Left ventricle myocardium superior (tissue), 1 donor: ENCODE measurements around the gene PDE9A. TPM values are rescaled to one million over a fixed set of nuclear protein-coding genes. Genes with fewer than 3 reads are reported as not detected.

Experiments used
- ATAC-seq: fragments of 200-7000 bp; cut with Tn5 transposase; one replicate; pipeline ENCODE4 v1.9.1; 2020; ENCODE audit warnings: mild to moderate bottlenecking, moderate library complexity
- DNase-seq: peaks from one replicate; pipeline ENCODE4 v3.0.0-alpha.2; 2020
- intact Hi-C: fragments of 100-400 bp; cut with micrococcal nuclease; formaldehyde crosslinking; loops from one replicate; pipeline ENCODE4 v1.11.0; 2022
- total RNA-seq: library from RNA; stranded (reverse); fragmentation: NEBNext Ultra II Directional; extraction: Animal tissue kit (Norgen Biotek cat#: 25700); gene quantifications from one replicate; pipeline ENCODE4 v1.2.1, GENCODE V29; 2021
- donor health status: DM: no; HTN: yes; CAD: no; lungs with severe emphysema.

Gene PDE9A
- total RNA-seq, 1 donor from 2014 or later: 4.1 TPM

DNA sequence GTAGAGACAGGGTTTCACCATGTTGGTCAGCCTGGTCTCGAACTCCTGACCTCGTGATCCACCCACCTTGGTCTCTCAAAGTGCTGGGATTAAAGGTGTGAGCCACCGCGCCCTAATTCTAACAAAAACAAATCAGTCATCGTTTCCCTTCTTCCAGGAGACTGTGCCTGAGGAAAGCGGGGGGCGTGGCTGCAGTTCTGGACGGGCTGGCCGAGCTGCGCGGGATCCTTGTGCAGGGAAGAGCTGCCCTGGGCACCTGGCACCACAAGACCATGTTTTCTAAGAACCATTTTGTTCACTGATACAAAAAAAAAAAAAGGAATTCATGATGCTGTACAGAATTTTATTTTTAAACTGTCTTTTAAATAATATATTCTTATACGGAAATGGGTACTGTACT, 121.7 kb downstream of the PDE9A start:
- DNase-seq (no peak), ATAC-seq (no peak)
- intact Hi-C loops: no loop called here

DNA sequence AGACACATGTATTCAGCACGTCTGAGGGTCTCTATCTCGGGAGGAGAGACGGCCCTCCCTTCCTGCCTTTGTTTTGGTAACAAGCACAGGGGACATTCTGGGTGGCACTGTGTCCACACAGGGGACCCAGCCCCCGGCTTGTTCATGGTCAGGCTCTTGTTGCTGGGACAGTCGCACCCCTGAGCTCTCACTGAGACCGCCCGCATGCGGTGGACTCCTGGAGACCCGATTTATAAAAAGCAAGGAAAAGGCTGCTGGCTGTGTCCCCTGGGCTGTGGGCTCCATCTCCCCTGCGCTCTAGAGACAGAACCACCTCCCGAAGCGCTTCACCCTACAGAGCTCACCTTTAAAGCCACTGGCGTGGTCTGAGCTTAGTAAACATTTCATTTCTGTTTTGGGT, 122.5 kb downstream of the PDE9A start:
- ATAC-seq (no peak), DNase-seq (no peak)
- intact Hi-C loops: no loop called here

DNA sequence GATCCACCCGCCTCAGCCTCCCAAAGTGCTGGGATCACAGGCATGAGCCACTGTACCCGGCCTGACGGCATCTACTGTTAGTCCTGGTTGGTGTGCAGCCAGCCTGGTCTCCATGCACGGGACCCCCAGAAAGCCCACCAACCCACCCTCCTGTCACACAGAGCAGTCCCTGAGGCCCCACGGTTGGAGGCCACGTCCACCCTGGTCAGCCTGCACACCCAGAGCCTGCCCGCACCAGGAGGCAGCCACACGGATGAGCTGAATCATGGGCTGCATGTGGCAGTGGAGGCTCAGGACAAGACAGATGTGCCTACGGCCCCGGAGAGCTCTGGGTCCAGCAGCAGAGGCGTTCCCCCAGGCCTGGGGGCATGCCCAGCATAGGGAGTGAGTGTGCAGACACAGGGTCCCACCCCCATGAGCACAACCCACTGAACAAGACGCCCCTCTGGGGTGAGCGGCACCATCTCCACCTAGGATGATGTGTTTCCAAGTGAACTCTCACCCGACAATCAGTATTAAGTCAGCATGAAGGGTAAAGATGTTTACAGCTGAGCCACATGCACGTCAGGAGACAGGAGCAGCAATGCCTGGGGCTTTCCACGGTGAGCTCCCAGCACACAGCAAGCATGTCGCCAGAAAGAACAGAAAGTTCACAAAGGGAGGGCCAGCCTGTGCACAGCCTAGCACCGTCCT, 123.8 kb downstream of the PDE9A start:
- no peak for ATAC-seq

DNA sequence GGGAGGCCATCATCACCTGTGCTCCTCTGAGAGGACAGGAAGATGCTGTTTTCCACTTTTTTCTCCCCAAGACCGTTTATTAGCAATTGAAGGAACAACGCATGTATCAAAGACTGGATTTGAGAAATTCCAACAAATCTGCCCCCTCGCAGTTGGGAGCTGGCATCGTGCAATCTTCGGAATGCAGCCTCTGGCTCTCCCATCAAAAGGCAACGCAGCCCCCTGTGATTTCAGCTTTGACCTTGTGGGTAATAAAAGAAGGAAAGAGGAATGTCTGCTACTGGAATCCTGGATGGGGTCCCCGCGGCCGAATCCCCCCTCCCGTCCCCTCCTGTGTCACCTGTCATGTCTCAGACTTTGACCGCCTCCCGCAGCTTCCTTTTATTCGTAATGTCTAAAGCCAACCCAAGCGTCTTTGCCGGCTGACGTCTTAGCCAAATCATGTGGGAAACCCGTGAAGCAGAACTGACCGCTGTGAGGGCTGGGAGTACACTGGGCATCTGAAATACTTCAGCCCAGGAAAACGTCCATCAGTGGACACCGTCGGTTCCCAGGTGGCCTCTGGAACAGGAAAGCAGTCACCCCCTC, 124.4 kb downstream of the PDE9A start:
- intact Hi-C loops: no loop called here
- DNase-seq (no peak), ATAC-seq (no peak)

More for the DNA sequence above, 123.8 kb downstream of the PDE9A start:
- intact Hi-C loops: no loop called here
- DNase-seq: no peak

DNA sequence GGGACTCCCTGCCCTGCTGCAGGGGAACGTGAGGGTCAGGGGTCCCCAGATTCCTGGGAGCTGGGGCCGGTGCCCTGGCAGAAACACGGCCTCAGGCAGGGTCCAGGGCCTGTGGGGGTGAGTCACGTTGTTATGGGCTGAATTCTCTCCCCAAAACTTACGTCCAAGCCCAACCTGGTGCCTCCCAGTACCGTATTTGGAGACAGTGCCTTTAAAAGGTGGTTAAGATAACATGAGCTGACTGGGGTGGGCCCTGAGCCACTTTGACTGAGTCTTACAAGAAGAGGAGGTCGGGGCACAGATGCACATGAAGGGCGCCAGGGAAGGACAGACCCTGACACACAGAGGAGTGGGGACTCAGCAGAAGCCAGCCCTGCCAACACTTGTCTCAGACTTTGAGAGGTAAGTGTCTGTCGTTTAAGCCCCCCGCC, 126.0 kb downstream of the PDE9A start:
- intact Hi-C loops: no loop called here
- ATAC-seq: no peak
- no peak for DNase-seq

DNA sequence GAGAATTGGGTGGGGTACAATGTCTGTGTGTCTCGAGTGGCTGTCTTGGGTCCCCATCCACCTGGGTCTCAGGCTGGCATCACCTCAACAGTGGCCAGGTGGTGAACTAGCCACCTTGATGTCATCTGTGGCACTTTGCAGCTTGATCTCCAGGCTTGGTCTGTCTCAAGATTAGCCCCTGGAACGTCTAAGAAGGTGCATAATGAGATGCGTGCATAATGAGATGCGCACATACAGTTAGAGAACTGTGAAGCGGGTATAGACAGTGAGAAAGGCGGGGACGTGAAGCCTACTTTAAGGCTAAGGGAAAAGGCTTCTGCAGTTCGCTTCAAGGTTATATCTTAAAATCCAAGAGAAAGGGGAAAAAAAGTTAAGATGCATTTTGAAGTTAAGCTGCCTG, 127.2 kb downstream of the PDE9A start:
- no peak for DNase-seq
- intact Hi-C loops: no loop called here
- ATAC-seq: no peak

DNA sequence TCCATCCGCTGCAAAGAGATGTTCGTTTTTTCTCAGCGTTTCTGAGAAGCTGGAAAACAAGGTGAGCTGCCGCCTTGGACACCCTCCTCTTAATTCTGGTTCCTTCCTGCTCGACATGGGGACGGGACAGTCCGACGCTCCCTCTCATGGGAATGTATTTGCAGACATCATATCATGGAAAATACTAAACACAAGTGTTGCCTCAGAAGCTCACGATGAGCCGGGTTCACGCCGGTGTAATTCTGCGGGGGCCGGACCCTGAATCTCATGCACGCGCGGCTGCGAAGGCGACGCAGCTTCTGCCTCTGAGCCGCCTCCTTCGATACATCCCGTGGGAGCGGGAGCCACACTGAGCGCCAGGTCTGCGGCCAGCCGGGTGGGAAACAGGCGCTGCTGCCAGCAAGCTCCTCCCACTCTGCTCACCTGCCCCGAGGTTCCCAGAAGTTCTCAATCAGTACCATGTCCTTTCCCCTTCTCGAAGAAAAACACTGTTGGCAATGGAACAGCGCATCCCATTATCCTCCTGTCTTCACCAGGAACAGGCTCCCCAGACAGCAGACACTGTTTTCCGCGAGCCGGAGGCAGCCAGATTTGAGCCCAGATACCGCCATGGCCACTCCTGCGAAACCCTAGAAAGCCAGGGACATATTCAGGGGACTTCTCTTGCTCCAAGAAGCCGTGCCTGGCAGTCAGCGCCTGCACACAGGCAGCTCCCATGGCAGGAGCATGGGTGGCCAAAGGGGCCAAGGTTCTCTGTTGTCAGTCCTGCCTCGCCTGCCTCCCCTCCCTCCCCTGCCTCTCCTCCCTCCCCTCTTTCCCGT, 127.9 kb downstream of the PDE9A start:
- intact Hi-C loops: no loop called here
- ATAC-seq (peak; percentile 26), DNase-seq (no peak)

DNA sequence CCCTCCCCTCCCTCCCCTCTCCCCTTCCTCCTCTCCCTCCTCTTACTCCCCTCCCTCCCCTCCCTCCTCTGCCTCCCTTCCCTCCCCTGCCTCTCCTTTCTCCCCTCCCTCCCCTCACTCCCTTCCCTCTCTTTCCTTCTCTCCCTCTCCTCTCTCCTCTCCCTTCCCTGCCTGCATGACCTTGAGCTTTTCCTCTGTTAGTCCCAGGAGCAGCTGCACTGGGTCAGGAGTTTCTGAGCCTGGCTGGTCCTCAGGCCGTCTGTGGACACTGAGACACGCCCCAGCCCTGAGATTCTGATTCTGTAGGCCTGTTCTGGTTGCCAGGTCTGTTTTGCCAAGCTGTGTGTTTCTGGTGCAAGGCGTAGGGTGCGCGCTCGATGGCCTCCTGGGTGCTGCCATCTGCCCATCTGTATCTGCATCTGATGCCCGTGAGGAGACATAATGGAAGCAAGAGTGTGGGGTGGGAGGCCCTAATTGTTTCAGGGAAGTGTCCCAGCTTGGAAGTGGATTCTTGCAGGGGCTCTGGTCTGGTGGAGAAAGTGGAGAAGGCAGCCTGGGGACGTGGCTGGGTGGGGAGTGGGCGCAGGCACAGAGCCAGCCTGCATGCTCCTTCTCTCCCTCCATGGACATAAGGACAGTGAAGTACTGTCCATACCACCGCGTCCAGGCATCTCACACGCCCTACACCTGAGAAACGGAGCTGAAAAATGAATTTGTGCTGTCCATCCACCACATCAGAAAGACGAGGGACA, 128.7 kb downstream of the PDE9A start:
- no peak for DNase-seq
- no peak for ATAC-seq
- intact Hi-C loops: no loop called here

DNA sequence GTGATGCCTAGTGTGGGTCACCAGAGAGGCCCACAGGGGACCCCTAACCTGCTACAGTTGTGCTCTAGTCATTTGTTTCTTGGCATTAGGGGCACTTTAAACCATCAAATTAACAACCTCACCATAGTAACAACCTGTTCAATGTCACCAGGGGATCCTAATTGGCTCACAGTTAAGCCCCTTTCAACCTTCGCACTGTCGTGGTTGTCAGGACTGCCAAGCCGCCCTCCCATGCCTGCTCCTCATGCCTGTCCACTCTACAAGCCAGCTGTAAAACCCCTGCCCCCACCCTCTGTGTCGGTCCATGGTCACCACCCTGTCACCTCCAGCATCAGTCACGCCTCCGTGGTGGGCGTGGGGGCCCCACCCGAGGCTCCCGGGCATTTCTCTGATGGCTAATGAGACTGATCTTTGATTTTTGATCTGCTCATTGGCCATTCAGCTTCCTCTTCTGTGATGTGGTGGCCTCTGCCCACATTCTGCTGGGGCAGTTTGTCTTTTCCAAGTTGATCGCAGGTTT, 129.4 kb downstream of the PDE9A start:
- intact Hi-C loops: no loop called here
- ATAC-seq (no peak), DNase-seq (no peak)

DNA sequence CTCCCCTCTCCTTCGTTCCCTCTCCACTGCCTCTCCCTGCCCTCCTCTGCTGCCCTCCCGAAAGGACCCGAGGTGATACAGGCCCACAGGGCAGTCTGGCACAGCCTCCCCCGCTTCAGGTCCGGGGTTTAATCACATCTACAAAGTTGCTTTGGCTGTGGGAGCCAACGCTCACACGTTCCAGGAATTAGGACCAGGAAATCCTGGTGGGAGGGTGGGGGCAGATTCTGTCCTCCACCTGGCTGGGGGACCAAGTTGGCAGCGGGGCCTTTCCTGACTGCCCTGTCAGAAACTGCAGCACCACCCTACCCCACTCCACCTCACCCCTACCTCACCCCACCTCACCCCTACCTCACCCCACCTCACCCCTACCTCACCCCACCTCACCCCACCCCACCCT, 130.9 kb downstream of the PDE9A start:
- intact Hi-C loops: no loop called here
- DNase-seq: no peak
- ATAC-seq: peak; percentile 41

DNA sequence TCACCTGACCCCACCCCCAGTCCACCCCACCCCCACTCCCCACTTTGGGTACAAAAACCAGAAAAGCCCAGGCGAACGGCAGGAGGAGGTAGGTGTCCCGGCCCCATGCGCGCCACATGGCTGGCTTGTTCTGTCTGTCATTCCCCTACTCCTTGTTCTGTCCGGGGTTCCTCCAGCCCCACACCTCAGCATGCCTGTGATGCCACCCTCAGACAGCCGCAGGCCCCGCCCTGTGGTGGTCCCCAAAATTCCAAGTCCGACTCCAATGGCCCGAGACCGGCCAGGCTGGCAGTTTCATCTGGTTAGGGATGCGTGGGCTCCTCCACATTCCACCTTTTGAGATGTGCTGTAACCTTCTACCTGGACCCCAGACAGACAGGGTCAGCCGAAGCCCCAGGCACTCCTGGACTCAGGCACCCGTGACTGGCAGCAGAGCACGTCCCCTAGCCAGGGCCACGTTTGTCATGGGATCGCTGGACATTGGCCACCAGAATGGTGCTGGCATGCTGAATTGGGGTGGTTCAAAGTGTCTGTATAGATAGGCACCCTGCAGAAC, 131.6 kb downstream of the PDE9A start:
- DNase-seq: no peak
- no peak for ATAC-seq
- intact Hi-C loops: no loop called here

DNA sequence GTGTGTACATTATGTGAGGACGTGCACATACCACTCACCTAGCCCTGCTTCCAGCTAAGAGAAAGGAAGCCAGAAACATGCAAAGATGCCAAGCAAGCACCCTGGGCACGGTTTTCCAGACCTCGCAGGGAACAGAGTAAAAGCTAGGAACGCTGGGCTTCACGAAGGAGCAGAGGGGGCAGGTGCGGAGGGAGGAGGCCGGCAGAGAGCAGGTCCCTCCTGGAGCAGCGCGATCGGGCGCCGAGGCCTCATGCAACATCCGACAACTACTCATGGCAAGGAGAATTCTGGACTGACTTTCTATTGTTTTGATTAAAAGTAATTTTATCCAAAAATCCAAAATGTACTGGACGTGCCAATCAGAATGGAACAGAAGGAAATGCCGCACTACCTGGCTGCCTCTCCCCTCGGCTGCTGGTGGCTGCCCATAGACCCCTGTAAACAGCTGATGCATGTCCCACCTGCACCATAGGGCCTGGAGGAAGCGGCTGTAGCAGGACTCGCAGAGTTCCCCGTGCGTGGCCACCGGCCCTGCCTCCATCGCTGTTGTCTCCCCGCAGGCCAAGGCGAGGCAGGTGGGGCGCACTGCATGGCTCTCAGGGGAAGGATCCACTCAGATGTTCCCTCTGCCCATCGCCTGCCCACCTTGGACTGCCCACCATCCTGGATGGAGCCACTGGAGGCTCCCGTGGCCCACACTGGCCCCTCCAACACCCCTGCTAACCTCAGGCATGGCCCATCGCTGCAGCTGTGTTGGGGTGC, 132.4 kb downstream of the PDE9A start:
- intact Hi-C loops: no loop called here
- ATAC-seq (no peak), DNase-seq (no peak)

DNA sequence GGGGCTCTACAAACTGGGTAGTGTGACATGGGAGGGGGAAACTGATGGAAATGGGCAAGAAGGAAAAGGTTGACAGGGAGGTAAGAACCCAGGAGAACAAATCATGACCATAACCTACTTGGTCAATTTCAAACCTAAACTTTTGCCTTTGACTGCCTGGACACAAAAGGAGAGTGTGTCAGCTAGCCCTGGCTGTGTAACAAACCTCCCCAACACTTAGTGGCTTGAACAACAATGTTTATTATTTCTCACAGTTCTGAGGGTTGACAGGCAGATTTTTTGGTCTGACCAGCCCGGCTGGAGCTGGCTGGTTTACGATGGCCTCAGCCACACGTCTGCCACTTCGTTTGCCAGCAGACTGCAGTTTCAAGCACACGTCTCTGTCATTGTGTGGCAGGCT, 133.5 kb downstream of the PDE9A start:
- DNase-seq: no peak
- intact Hi-C loops: no loop called here
- ATAC-seq: no peak

DNA sequence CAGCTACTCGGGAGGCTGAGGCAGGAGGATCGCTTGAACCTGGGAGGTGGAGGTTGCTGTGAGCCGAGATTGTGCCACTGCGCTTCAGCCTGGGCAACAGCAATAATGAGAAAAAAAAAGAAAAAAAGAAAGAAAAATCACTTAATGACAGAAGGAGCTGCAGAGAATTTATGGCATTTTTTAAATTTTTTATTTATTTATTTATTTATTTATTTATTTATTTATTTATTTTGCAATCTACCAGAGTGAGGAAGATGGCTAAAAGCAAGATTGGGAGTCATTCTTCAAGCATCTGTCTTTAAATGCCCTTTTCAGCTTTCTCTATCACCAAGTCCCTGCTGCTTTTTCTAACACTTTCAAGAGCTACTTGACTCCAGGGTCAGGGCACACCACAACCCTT, 134.2 kb downstream of the PDE9A start:
- no peak for DNase-seq
- intact Hi-C loops: no loop called here
- ATAC-seq: no peak

DNA sequence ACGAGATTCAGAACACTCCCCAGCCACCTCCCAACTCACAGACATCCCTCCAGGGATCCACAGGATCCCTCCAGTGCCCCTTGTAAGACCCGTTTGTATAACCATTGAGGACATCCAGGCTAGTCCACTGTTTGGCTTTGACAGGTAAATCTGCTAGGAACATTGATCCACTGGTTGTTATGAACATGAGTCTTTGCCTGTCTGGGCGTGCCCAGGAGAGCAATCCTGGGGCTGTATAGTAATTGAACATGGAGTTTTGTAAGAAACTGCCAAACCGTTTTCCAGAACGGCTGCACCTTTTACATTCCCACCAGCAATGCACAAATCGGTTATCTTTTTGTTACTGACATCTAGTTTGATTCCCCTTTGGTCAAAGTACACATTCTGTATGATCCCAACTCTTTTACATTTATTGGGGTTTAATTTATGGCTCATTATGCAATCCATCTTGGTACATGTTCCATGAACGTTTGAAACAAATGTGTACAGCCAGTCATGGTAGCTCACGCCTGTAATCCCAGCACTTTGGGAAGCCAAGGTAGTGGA, 137.2 kb downstream of the PDE9A start:
- intact Hi-C loops: no loop called here
- DNase-seq (no peak), ATAC-seq (no peak)

DNA sequence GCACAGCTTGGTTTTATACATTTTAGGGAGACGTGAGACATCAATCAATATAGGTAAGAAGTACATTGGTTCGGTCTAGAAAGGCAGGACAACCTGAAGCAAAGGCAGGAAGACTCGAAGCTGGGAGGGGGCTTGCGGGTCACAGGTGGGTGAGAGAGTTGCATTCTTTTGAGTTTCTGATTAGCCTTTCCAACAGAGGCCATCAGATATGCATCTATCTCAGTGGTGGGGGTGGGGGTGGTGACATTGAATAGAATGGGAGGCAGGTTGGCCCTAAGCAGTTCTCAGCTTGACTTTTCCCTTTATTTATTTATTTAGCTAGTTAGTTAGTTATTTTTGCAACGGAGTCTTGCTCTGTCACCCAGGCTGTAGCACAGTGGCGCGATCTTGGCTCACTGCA, 140.4 kb downstream of the PDE9A start:
- intact Hi-C loops: no loop called here
- DNase-seq: no peak
- no peak for ATAC-seq

DNA sequence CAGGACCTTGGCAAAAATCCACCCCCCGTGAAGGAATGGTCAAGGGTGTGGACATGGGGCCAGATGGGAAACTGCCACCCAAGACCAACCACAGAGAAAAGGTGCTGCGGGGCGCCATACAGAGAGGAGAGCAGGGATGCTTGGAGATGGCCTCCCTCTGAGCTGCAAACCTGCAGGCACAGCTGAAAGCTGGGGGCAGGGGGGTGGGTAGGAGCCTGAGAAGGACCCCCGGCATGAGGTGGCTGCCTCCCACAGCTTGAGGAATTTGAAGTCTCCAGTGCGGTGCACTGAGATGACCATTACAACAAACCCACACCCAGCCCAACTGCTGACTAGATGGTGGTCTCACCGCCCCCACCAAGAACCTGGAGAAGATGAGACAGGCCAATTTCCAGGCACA, 141.1 kb downstream of the PDE9A start:
- ATAC-seq (no peak), DNase-seq (no peak)
- intact Hi-C loops: no loop called here

DNA sequence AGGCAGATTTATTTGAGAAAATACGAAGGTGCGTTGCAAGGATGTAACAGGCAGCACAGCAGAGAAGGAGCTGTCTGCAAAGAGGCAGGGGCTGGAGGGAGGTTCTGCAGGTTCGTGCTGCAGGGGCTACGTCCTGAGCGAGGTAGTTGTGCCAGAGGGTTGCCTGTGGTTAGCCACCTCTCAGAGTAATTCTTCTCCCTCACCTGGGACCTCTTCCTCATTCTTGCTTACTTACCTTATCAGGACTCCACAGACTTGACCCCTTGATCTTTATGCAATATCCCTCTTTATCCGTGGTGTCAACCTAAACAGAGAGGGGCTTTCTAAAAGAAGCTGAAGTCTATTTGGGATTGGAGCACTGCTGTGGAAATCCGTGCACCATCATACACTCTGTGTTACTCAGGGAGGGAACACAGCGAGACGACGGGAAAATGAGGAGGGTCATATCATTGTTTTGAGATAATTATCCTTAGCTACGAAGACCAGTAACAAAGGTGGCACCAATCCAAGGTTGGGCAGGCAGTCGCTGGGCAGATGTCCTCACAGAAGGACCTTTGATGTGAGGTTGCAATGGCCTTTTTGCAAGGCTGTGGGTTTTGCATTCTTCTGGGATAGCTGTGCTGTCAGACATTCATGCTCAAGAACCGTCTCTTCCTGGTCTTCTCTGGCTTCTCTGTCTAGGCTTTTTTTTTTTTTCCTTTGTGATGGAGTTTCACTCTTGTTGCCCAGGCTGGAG, 143.1 kb downstream of the PDE9A start:
- no peak for DNase-seq
- no peak for ATAC-seq
- intact Hi-C loops: no loop called here
